ENCODE data around the gene COG6.
A peak's percentile ranks its signal among the peaks of the same experiment; 100 is the strongest.

The COG6 gene

GRCh38 chr13:39675904-39676303, 20.4 kb downstream of the COG6 start:
- H3K4me3 ChIP-seq (ENCODE audit: low read length) = no peak overlapping the region
- DNase-seq (ENCODE audit: low read depth) = no peak
- TF ChIP-seq, protein P1, sequence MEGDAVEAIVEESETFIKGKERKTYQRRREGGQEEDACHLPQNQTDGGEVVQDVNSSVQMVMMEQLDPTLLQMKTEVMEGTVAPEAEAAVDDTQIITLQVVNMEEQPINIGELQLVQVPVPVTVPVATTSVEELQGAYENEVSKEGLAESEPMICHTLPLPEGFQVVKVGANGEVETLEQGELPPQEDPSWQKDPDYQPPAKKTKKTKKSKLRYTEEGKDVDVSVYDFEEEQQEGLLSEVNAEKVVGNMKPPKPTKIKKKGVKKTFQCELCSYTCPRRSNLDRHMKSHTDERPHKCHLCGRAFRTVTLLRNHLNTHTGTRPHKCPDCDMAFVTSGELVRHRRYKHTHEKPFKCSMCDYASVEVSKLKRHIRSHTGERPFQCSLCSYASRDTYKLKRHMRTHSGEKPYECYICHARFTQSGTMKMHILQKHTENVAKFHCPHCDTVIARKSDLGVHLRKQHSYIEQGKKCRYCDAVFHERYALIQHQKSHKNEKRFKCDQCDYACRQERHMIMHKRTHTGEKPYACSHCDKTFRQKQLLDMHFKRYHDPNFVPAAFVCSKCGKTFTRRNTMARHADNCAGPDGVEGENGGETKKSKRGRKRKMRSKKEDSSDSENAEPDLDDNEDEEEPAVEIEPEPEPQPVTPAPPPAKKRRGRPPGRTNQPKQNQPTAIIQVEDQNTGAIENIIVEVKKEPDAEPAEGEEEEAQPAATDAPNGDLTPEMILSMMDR (conservative IDR thresholded peaks at IDR 0.05; ENCODE audit: low read length) = no peak

GRCh38 chr13:39676315-39676876, 20.9 kb downstream of the COG6 start:
- TF ChIP-seq, protein P1 (conservative IDR thresholded peaks at IDR 0.05; ENCODE audit: low read length) = peak; percentile 57
- peak; percentile 49 for DNase-seq (ENCODE audit: low read depth)
- no peak overlapping the region for H3K4me3 ChIP-seq (ENCODE audit: low read length)

GRCh38 chr13:39682310-39682709, 26.8 kb downstream of the COG6 start:
- DNase-seq (ENCODE audit: low read depth) = no peak
- TF ChIP-seq, protein P1 (conservative IDR thresholded peaks at IDR 0.05; ENCODE audit: low read length) = no peak
- H3K4me3 ChIP-seq (ENCODE audit: low read length) = no peak overlapping the region

GRCh38 chr13:39682788-39683187, 27.3 kb downstream of the COG6 start:
- H3K4me3 ChIP-seq (ENCODE audit: low read length) = no peak overlapping the region
- DNase-seq (ENCODE audit: low read depth) = no peak
- TF ChIP-seq, protein P1 (conservative IDR thresholded peaks at IDR 0.05; ENCODE audit: low read length) = no peak

- peak; percentile 63 for DNase-seq (ENCODE audit: low read depth)
- TF ChIP-seq, protein P1 (conservative IDR thresholded peaks at IDR 0.05; ENCODE audit: low read length) = peak; percentile 48
- no peak overlapping the region for H3K4me3 ChIP-seq (ENCODE audit: low read length)
These were observed 29.2 kb downstream of the COG6 start for GRCh38 chr13:39684531-39685137.

- TF ChIP-seq, protein P1 (conservative IDR thresholded peaks at IDR 0.05; ENCODE audit: low read length) = no peak
- DNase-seq (ENCODE audit: low read depth) = no peak
- no peak overlapping the region for H3K4me3 ChIP-seq (ENCODE audit: low read length)
These were observed 30.2 kb downstream of the COG6 start for GRCh38 chr13:39685652-39686051.

DNA sequence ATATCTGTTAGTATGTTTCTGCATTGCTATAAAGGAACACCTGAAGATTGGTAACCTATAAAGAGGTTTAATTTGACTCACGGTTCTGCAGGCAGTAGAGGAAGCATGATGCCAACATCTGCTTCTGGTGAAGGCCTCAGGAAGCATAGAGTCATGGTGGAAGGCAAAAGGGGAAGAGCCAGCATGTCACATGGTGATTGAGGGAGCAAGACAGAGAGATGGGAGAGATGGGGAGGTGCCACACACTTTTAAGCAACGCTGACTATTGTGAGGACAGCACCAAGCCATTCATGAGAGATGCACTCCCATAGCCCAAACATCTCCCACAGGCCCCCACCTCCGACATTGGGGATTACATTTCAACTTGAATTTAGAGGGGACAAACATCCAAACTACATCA, 32.8 kb downstream of the COG6 start:
- H3K4me3 ChIP-seq (ENCODE audit: low read length) = no peak overlapping the region
- DNase-seq (ENCODE audit: low read depth) = no peak
- TF ChIP-seq, protein P1 (conservative IDR thresholded peaks at IDR 0.05; ENCODE audit: low read length) = no peak
